SKM-1 treated with dmso at 0.1 percent for 144 hours (cell line): ENCODE results near the gene SLC66A2.
"Not testable (repeated sequence)": the region's sequence is repeated elsewhere in the genome, so short reads cannot be mapped to it uniquely, and the experiment has no call there.

Experiments used
- DNase-seq: peaks from one replicate; lab custom pipeline; 2025; ENCODE audit not compliant: unreplicated experiment; lab: John Stamatoyannopoulos, UW

The SLC66A2 gene

GRCh38 chr18:79883461-79884293 is 67.8 kb downstream of the SLC66A2 start:
- DNase-seq = no peak

- no peak for DNase-seq
Observed at GRCh38 chr18:79882522-79883241, 68.8 kb downstream of the SLC66A2 start.

DNA sequence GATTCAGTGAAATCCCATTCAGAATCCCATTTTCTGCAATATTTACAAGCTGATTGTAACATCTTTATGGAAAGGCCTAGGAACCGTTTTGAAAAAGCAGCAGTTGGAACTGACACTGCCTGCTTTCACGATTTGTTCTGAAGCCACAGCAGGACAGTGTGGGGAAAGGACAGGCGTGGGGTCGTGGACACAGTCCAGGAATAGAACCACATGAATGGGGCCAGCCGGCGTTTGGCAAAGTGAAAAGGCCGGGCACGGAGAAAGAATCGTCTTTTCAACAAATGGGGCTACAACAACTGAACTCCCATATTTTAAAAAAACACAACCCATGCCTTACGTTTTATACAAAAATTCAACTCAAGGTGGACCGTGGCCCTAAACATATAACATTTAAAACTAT is 69.8 kb downstream of the SLC66A2 start:
- no peak for DNase-seq

DNA sequence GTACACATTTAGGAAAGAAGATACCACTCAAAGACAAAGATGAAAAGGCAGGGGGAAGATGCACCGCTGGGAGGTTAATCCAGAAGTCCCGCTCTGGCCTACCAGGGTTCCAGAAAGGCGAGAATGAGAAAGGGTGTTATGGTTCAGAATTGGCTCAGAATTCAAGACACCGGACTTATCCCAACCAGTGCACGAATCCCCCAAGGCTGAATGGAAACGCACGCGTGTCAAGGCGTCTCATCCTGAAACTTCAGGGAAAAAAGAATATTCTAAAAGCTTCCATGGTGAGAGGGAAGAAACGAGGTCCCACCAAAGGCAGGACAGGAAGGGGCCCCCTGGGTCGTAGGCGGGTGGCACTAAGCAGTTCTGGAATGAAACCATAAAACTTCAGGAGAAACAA is 71.9 kb downstream of the SLC66A2 start:
- no peak for DNase-seq

DNA sequence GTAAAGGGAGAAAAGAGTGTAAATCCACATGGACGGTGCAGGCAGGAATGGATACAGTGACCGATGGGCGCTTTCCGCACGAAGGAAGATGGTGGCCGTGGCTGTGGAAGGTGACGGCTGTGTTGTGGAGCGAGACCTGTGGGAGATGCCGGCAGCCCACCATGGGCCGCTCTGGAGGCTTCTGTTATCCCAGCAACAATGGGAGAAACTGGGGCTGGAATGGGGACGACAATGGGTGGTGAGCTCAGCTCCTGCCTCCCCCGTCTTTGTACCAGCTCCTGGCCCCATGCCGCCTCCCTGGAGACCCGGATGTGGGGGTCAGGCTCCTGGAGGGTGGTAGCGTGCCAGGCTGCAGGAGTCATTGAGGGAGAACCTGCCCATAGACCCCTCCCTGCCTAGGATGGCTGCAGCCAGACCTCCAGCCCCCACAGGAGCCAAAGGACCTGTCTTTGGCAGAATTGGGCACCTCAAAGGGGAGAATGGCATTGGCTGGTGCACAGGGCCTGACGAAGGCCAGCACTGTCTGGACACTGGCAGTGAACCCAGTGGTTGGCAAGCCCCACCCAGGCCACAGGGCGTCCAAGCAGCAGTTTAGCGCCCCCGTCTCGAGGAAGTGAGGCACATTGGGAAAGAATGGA is 72.6 kb downstream of the SLC66A2 start:
- no peak for DNase-seq

DNA sequence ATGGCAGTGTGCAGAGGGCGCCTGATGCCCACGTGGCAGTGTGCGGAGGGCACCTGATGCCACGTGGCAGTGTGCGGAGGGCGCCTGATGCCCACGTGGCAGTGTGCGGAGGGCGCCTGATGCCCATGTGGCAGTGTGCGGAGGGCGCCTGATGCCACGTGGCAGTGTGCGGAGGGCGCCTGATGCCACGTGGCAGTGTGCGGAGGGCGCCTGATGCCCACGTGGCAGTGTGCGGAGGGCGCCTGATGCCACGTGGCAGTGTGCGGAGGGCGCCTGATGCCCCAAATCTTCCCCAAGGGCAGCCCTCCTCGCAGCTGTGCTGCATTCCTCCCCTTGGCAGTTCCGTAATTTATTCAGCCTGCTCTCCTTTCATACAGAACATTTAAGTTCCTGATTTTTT is 73.2 kb downstream of the SLC66A2 start:
- not testable (repeated sequence) for DNase-seq

- DNase-seq = no peak
Observed at GRCh38 chr18:79877163-79878091, 74.0 kb downstream of the SLC66A2 start.

DNA sequence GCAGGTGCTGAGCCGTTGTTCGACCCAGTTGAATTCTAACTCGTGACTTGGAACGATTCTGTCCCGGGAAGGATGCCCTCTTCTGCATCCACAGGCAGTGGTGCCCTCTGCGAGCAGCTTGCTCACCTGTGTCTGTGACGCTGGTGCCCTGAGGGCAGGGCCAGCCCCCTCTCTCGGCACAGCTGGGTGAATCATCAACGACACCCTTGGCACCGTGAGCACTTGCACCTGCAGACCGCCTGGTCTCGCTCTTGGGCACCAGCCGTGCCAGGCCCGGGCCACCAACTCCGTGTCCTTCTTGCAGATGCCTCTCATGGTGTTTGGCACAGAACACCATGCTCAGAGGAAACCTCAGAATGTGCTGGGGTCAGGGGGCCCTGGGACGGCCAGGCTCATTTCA is 75.0 kb downstream of the SLC66A2 start:
- no peak for DNase-seq

- no peak for DNase-seq
Observed at GRCh38 chr18:79875931-79876461, 75.5 kb downstream of the SLC66A2 start.

GRCh38 chr18:79875531-79875919 is 75.9 kb downstream of the SLC66A2 start:
- DNase-seq = no peak

GRCh38 chr18:79874553-79875530 is 76.6 kb downstream of the SLC66A2 start:
- DNase-seq = no peak

DNA sequence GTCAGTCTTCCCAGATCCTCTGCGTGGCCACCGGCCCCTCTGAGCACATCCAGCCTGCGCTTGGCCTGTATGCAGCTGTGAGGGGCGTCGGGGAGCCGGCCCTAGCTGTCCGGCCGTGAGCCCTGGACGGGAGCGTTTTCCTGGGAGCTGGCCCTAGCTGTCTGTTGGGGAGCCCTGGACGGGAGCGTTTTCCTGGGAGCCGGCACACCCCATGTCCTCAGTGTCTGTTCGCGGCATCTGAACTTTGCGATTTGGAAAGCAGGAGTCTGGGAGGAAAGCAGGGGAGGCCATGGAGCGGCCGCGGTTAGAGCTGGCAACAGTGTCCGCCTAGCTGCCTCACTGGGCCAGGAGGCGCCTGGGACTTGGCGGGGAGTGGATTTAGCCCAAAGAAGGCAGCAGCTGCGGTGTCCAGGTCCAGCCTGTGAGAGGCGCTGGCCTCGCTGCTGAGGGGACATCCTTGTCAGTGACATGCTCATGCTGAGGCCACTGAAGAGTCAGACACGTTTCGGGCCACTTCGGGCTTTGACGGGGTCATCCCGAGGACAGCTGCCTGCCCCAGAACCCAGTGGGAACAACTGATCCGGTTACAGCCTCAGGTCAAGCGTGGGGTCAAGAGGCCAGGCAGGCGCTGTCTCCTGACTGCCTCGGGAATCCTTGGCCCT is 77.9 kb downstream of the SLC66A2 start:
- DNase-seq = no peak

DNA sequence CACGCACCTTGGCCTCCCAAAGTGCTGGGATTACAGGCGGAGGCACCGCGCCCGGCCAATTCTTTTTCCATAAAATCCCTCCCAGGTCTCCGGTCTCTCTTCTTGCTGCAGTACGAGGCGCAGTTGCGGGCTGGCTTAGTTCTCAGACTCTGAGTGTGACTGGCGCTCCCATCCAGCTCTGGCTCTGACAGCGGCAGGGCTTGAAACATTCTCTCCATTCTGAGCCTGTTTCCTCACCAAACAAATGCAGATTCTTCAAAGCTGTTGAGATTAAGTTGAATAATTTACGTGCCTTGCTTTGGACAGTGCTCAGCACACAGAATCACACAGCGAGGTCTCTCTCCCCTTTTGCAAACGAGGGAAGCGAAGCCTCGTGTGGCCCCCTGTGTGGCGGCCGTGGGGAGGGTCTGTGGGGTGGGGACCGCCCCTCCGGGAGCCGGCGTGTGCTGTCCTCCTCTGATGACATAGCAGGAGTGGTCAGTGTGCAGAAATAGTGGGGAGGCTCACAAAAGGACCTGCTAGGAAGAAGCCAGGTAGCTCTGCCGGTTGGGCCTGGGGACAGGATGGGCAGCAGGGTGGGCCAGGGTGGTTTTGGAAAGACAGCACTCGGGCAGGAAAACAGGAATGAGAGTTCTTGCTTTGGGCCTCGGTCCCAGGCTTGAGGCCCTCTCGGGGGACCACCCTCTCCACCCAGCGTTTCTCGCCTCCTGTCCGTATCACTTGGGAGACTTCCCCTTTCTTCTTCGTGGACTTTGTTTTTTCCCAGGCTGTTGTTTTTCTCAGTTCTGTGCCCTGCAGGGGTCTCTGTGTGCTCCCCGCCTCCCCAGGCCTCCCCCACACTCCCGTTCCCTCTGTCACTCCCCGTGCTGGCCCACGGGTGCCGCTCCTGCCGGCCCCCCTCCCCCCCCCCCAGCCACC is 78.7 kb downstream of the SLC66A2 start:
- no peak for DNase-seq

DNA sequence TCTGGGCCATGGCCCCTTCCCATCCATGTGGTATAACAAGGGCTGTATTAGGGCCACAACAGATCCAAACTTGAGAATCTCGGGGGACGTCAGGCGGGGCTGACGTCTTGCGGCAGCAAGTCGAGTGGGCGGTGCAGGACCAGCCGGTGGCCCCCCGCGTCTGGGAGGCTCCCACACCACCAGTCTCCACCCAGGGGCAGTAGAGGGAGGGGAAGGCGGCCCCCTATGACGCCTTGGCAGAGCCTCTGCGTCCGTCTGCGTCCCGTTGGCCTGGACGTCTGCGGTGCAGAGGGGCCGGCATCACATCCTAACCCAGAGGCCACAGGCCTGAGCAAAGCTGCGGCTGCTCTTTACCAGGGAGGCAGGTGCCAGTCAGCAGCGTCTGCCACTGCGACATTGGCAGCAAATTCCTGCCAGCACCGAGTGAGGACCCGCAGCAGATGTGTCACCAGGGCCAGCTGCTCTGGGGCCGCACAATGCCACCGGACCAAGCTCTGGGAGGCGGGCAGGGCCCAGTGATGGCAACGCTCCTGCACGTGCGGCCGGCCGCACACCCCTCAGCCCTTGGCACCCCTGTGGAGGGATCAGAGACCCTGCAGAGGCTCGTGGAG is 79.9 kb downstream of the SLC66A2 start:
- no peak for DNase-seq

- DNase-seq = no peak
Observed at GRCh38 chr18:79871026-79871390, 80.4 kb downstream of the SLC66A2 start.

DNA sequence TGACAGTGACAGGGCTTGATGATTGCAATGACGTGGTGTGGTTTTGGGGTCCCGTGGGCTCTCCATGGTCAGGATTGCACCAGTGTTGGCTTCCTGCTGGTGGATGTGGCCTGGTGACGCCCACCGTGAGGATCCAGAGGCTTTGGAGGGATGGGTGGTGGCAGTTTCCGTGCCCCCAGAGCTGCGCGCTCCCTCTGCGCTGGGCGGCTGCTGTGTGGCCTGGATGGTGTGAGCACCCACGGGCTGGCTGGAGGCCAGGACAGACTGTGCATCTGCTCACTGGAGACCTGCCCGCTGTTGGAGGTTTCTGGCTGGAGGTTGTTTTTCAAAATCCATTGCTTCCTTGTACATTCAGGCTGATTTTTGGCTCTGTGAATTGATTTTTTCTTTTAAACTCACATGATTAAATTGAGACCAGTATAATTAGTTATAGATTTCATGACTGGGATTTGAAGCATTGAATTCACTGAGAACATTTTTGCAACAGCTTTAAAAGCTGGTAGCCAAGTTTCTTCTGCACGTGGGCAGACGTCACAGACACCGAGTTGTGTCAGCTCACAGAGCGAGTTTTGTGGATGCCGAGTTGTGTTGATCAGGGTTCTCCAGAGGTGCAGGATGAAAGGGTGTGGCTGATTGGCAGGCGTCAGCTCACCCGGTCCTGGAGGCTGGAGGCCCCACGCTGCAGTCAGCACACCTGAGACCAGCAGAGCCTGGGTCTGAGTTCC is 81.0 kb downstream of the SLC66A2 start:
- DNase-seq = no peak
